ENCODE results near the gene NBR1. TPM values are rescaled to one million over a fixed set of nuclear protein-coding genes. Genes with fewer than 3 reads are reported as not detected.
"Not testable (repeated sequence)": the region's sequence is repeated elsewhere in the genome, so short reads cannot be mapped to it uniquely, and the experiment has no call there.

Gene NBR1
- total and polyA plus RNA-seq, 2 experiments from 2014 or later = 45.5 to 62.8 TPM

- no peak for DNase-seq (ENCODE audit: low read depth in 1 of 2, low spot score in 1 of 2)
- H3K27ac ChIP-seq = no peak overlapping the region
- TF ChIP-seq, protein P1, sequence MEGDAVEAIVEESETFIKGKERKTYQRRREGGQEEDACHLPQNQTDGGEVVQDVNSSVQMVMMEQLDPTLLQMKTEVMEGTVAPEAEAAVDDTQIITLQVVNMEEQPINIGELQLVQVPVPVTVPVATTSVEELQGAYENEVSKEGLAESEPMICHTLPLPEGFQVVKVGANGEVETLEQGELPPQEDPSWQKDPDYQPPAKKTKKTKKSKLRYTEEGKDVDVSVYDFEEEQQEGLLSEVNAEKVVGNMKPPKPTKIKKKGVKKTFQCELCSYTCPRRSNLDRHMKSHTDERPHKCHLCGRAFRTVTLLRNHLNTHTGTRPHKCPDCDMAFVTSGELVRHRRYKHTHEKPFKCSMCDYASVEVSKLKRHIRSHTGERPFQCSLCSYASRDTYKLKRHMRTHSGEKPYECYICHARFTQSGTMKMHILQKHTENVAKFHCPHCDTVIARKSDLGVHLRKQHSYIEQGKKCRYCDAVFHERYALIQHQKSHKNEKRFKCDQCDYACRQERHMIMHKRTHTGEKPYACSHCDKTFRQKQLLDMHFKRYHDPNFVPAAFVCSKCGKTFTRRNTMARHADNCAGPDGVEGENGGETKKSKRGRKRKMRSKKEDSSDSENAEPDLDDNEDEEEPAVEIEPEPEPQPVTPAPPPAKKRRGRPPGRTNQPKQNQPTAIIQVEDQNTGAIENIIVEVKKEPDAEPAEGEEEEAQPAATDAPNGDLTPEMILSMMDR (IDR thresholded peaks at IDR 0.05; ENCODE audit: low read depth, low read length) = no peak
- peaks cover 4% of the 10 kb centered on the region for H3K36me3 ChIP-seq
- H3K4me1 ChIP-seq (ENCODE audit: low read depth) = no peaks in the 10 kb centered on the region
- no peak overlapping the region for H3K4me3 ChIP-seq
- H3K9me3 ChIP-seq (ENCODE audit: low read depth) = no peaks in the 10 kb centered on the region
- H3K27me3 ChIP-seq = no peaks in the 10 kb centered on the region
Observed at GRCh38 chr17:43155666-43156065, 15.3 kb upstream of the NBR1 start.

GRCh38 chr17:43159232-43159631 lies 11.8 kb upstream of the NBR1 start:
- H3K4me1 ChIP-seq (ENCODE audit: low read depth); H3K27me3 ChIP-seq; H3K4me3 ChIP-seq; H3K27ac ChIP-seq; H3K9me3 ChIP-seq (ENCODE audit: low read depth); DNase-seq (ENCODE audit: low read depth in 1 of 2, low spot score in 1 of 2); H3K36me3 ChIP-seq: not testable (repeated sequence)

DNA sequence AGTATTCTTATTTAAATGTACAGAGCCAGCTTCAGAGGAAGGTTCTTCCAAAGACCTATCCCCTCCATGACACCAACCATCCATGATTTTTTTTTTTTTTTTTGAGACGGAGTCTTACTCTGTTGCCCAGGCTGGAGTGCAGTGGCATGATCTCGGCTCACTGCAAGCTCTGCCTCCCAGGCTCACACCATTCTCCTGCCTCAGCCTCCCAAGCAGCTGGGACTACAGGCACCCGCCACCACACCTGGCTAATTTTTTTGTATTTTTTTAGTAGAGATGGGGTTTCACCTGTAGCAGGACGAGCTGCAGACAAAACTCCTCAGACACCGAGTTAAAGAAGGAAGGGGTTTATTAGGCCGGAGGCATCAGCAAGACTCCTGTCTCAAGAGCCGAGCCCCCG lies 11.1 kb upstream of the NBR1 start:
- H3K27me3 ChIP-seq; H3K9me3 ChIP-seq (ENCODE audit: low read depth); H3K4me1 ChIP-seq (ENCODE audit: low read depth); DNase-seq (ENCODE audit: low read depth in 1 of 2, low spot score in 1 of 2); H3K27ac ChIP-seq; H3K4me3 ChIP-seq; H3K36me3 ChIP-seq: not testable (repeated sequence)

DNA sequence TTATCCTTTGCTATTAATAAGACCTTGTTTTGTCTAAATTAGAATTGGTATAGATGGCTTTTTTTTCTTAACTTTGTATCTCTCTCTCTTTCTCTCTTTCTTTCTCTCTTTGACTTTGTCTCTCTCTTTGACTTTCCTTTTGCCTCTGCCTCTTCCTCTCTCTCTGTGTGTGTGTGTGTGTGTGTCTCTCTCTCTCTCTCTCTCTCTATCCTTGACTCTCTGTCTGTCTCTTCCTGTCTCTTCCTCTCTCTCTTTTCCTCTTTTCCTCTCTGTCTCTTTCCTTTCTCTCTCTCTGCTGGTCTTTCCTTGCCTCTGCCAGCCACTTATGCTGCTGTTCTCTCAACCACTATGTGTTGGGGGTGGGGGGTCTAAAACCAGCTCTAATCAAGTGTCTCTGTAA lies 5.0 kb upstream of the NBR1 start:
- H3K36me3 ChIP-seq; H3K27ac ChIP-seq; DNase-seq (ENCODE audit: low read depth in 1 of 2, low spot score in 1 of 2); H3K4me1 ChIP-seq (ENCODE audit: low read depth); H3K4me3 ChIP-seq; H3K9me3 ChIP-seq (ENCODE audit: low read depth); H3K27me3 ChIP-seq: not testable (repeated sequence)

DNA sequence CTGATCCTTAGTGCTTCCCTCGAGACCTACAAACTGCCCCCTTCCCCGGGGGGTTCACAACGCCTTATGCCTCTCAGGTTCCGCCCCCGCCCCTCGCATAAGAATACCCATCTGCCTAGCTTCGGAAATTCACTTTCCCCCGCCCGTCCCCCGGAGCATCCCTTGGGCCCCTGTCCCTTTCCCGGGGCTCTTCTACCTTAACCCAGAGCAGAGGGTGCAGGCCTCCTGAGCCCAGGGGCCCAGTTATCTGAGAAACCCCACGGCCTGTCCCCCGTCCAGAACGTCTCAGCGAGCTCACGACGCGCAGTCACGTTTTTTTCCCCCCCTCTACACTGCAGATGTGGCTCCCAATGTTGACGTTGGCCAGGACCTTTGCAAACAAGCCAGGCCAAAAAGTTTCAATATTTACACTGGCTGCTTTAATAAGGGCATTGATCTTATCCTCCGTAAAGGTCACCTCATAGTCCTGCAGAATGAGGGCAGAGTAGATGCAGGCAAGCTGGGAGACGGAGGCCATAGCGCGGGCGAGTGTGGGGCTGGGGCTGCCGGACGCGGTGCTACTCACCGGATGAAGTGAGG lies 1.4 kb upstream of the NBR1 start:
- DNase-seq (ENCODE audit: low read depth in 1 of 2, low spot score in 1 of 2) = peak in 1 of 2 donors; percentile 49
- Histone ChIP-seq H3K4me1 (ENCODE audit: low read depth) (peaks cover 13% of the 10 kb centered on the region), H3K36me3 (no peaks in the 10 kb centered on the region), H3K9me3 (ENCODE audit: low read depth) (no peaks in the 10 kb centered on the region), H3K27me3 (no peaks in the 10 kb centered on the region), H3K27ac (peak overlapping the region; percentile 98), H3K4me3 (peak overlapping the region; percentile 82)
- TF ChIP-seq, protein P1 (IDR thresholded peaks at IDR 0.05; ENCODE audit: low read depth, low read length) = no peak

DNA sequence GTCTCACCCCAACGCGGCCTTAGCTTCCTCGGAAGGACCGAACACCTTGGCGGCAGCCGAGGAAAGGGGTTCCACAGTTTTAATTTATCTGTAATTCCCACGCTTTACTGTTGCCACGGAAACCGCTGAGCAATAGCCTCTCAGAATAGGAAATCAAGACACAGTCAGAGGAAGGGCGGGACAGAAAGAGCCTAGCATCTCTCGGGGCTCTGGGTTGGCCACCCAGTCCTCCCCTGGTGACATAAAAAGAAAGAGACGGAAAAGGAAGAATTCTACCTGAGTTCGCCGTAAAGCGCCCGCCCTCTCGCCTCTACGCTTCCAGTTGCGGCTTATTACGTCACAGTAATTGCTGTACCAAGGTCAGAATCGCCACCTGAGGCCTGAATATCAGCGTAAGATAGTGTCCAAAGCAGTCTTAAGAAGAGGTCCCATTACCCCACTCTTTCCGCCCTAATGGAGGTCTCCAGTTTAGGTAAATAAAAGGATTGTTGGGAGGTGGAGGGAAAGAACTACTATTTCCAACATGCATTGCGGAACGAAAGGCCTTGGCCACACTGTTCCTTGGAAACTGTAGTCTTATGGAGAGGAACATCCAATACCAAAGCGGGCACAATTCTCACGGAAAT lies 761 bp upstream of the NBR1 start:
- Histone ChIP-seq H3K27ac (peak overlapping the region; percentile 98), H3K4me3 (peak overlapping the region; percentile 82), H3K36me3 (peaks cover 1% of the 10 kb centered on the region), H3K27me3 (no peaks in the 10 kb centered on the region), H3K9me3 (ENCODE audit: low read depth) (no peaks in the 10 kb centered on the region), H3K4me1 (ENCODE audit: low read depth) (peaks cover 13% of the 10 kb centered on the region)
- DNase-seq (ENCODE audit: low read depth in 1 of 2, low spot score in 1 of 2) = peak; percentile 95 to 98
- TF ChIP-seq, protein P1 (IDR thresholded peaks at IDR 0.05; ENCODE audit: low read depth, low read length) = no peak

DNA sequence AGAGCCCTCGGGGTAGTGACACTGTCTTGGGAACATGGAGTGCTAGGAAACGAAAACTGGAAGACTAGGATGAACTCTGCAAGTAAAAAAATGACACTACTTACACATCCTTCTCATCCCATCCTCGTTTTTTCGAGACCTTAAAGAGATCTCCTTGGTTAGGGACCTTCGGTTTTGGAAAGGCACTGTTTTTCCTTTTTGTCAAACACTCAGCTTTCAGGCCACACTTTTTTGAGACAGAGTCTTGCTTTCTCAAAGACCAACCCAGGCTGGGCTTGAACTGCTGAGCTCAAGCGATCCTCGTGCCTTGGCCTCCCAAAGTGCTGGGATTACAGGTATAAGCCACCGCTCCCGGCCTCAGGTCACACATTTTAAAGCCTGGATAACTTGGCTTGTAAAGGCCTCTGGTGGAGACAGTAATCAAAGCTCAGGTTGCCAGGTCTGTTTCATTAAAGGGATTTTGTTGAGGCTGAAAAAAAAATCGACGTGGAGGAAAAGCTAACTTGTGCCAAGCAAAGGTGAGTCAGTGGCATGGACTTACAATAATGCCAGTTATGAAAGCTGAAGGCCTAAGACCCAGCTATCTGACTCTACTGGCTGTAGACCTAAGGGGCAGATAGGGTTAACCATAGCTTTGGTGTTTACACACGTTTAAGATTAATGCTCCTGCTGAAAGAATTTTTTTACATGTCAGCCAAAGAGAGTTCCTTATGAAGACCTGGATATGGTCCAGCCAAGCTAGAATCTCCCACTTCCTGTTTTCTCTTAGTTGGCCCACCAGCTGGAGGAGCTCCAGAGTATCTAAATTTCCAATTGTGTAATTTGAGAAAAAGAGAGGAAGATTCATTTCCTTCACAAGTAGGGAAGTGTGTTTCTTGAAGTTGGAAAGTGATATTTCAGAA lies 823 bp downstream of the NBR1 start:
- H3K27me3 ChIP-seq = no peaks in the 10 kb centered on the region
- H3K27ac ChIP-seq = peak overlapping the region; percentile 98
- H3K4me3 ChIP-seq = peak overlapping the region; percentile 82
- H3K36me3 ChIP-seq = peaks cover 10% of the 10 kb centered on the region
- H3K4me1 ChIP-seq (ENCODE audit: low read depth) = peaks cover 13% of the 10 kb centered on the region
- TF ChIP-seq, protein P1 (IDR thresholded peaks at IDR 0.05; ENCODE audit: low read depth, low read length) = peak; percentile 38
- H3K9me3 ChIP-seq (ENCODE audit: low read depth) = no peaks in the 10 kb centered on the region
- peak; percentile 32 to 96 for DNase-seq (ENCODE audit: low read depth in 1 of 2, low spot score in 1 of 2)
